IPS-18a (cell line): ENCODE measurements around the gene CSTPP1.

Experiments
- H3K27ac ChIP-seq: one replicate; pipeline ENCODE4 v1.5.1; 2013; ENCODE audit warnings: low read length
- H3K27me3 ChIP-seq: one replicate; pipeline ENCODE4 v1.6.1; 2013; ENCODE audit warnings: mild to moderate bottlenecking, low read length; ENCODE audit not compliant: control insufficient read depth, insufficient read depth
- H3K36me3 ChIP-seq: one replicate; pipeline ENCODE4 v1.6.1; 2013; ENCODE audit warnings: low read depth, low read length; ENCODE audit not compliant: control insufficient read depth
- H3K4me1 ChIP-seq: one replicate; pipeline ENCODE4 v1.6.1; 2013; ENCODE audit warnings: low read depth, low read length; ENCODE audit not compliant: control insufficient read depth
- H3K4me3 ChIP-seq: one replicate; pipeline ENCODE4 v1.5.1; 2013; ENCODE audit warnings: low read length
- H3K9ac ChIP-seq: one replicate; pipeline ENCODE4 v1.6.1; 2013; ENCODE audit warnings: mild to moderate bottlenecking, low read length, moderate library complexity
- H3K9me3 ChIP-seq: one replicate; pipeline ENCODE4 v1.6.1; 2013; ENCODE audit warnings: low read depth, low read length; ENCODE audit not compliant: control insufficient read depth

The CSTPP1 gene

DNA sequence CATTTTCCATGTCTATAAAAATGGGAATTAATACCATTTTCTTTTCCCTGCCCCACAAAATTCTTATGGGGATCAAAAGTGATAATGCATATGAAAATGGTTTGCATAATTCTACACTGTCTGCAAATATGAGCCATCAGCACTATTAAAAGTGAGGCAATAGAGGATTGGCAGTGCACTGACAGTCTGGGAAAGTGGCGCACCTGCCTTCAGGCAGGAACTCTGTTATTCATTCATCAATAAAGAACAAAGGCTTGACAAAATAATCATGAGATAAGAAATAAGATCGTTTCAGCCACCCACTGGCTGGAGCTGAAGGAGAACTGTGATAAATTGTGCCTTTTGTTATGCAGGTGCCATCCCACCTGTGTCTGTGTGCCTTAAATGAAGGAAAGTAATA, 190.7 kb downstream of the CSTPP1 start:
- H3K9ac ChIP-seq = no peak overlapping the region
- no peak overlapping the region for H3K27ac ChIP-seq
- no peaks in the 10 kb centered on the region for H3K36me3 ChIP-seq
- no peak overlapping the region for H3K4me3 ChIP-seq
- H3K4me1 ChIP-seq = peaks cover 17% of the 10 kb centered on the region
- no peaks in the 10 kb centered on the region for H3K9me3 ChIP-seq
- no peaks in the 10 kb centered on the region for H3K27me3 ChIP-seq

DNA sequence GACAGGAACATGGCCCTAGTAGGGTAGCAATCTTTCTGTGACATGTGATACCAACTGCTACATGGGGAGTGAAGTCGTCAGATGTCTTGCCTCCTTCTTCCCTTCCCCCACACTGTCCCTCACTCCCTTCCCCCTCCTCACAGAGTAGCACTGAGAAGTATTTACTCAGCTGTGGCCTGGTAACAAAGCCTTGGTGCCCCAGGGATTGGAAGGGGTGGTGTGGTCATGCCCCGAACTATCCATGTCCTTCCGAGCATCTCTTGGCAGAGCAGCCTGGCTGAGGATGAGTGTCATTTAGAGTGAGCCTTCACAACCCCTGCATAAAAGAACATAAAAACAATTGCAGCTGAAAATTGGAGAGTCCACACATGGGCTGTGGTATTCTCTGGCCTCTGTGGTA, 194.0 kb downstream of the CSTPP1 start:
- no peaks in the 10 kb centered on the region for H3K36me3 ChIP-seq
- peaks cover 12% of the 10 kb centered on the region for H3K4me1 ChIP-seq
- H3K9me3 ChIP-seq = no peaks in the 10 kb centered on the region
- H3K27me3 ChIP-seq = no peaks in the 10 kb centered on the region
- H3K9ac ChIP-seq = no peak overlapping the region
- no peak overlapping the region for H3K27ac ChIP-seq
- H3K4me3 ChIP-seq = no peak overlapping the region

DNA sequence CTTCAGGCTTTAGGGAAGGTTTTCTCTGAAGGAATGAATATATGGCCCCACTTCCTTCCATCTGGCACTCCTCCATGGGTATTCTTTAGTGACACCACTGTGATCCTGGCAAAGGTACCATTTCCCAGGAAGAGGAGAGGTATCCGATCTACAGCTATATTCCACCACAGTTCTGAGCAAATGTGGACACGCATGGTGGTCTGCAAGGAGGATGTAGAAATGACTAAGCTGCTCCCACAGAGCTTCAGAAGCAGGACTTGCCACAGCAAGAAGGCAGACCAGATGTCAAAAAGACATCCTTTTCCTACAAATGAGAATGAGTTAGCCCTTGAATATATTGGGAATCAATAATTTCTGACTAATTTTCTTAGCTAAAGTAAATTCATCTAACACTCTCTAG, 194.6 kb downstream of the CSTPP1 start:
- no peak overlapping the region for H3K27ac ChIP-seq

DNA sequence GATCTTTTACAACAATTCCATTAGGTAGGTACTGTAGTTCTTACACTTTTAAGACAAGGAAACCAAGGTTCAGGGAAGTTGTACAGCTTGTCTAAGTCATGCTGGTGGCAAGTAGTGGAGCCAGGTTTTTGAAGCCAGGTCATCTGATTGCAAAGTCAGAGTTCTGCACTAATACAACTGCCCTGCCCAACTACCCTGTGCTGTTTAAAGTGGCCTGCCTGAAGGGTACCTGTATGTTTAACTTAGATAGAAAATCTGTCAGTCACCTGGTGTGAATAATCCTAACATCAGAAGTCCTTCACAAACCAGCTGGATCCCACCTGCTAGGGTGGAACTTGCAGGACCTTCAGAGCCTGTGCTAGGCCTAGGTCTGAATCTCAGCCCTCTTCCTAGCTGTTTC, 195.9 kb downstream of the CSTPP1 start:
- Histone ChIP-seq H3K4me3 (no peak overlapping the region), H3K9me3 (no peaks in the 10 kb centered on the region), H3K36me3 (no peaks in the 10 kb centered on the region), H3K27ac (no peak overlapping the region), H3K27me3 (no peaks in the 10 kb centered on the region), H3K9ac (no peak overlapping the region), H3K4me1 (peaks cover 9% of the 10 kb centered on the region)

More for the DNA sequence above, 194.6 kb downstream of the CSTPP1 start:
- H3K9ac ChIP-seq = no peak overlapping the region
- H3K4me1 ChIP-seq = peaks cover 12% of the 10 kb centered on the region
- no peaks in the 10 kb centered on the region for H3K36me3 ChIP-seq
- H3K27me3 ChIP-seq = no peaks in the 10 kb centered on the region
- H3K4me3 ChIP-seq = no peak overlapping the region
- no peaks in the 10 kb centered on the region for H3K9me3 ChIP-seq

DNA sequence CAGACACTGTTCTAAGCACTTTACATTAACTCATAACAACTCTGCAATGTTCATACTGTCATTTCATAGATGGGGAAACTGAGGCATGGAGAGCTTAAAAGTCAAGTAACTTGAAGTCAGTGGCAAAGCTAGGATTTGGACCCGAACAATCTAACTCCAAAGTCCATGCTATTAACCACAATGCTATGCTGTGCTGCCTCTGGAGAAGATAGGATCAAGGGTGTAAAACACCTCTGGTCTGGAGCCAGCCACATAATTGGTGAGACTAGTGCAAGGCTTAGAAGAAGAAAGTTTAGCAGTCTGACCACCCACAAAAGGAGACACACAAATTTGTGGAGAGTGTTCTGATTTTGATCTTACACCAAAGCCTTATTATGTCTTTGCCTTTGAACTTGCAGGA, 196.4 kb downstream of the CSTPP1 start:
- Histone ChIP-seq H3K27me3 (no peaks in the 10 kb centered on the region), H3K27ac (no peak overlapping the region), H3K36me3 (no peaks in the 10 kb centered on the region), H3K9ac (no peak overlapping the region), H3K4me1 (peaks cover 9% of the 10 kb centered on the region), H3K9me3 (no peaks in the 10 kb centered on the region), H3K4me3 (no peak overlapping the region)

DNA sequence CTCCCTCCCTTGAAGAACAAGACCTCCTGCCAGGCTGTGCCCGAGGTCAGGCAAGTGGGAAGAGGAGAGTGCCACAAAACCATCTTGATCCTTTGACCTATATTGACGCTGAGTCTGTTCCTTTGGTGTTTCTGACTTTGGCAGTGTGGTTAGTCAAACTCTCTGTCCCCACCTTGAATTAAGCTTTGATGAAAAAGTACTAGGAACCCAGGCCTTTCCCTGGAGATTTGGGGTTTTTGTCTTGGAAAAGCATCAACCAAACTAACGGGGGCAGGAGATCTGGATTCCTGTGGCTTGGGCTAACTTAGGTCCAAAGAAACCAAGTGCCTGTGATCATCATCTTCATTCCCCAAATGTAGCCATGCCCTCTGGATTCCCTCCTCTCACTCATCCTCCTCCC, 199.8 kb downstream of the CSTPP1 start:
- Histone ChIP-seq H3K9ac (no peak overlapping the region), H3K27me3 (no peaks in the 10 kb centered on the region), H3K9me3 (no peaks in the 10 kb centered on the region), H3K4me1 (no peaks in the 10 kb centered on the region), H3K4me3 (no peak overlapping the region), H3K27ac (no peak overlapping the region), H3K36me3 (no peaks in the 10 kb centered on the region)

DNA sequence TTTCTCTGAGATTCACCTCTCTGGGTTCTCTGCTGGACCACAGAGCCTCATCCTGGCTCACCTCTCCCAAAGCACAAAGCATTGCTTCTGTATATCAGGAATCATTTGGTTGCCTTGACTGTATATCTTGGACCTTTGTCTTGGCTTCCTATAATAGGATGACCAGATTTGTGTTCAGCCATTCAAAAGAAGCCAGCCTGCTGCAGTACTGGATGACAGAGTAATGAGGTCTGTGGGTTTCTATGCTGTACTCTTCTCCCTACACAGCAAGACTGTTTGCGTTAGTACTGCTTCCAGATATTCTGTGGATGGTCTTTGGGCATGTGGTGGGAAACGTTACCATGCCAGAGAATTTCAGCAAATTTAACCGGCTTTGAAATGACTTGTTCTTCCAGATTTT, 200.4 kb downstream of the CSTPP1 start:
- H3K4me1 ChIP-seq = no peaks in the 10 kb centered on the region
- no peak overlapping the region for H3K27ac ChIP-seq
- H3K9me3 ChIP-seq = no peaks in the 10 kb centered on the region
- H3K9ac ChIP-seq = no peak overlapping the region
- no peaks in the 10 kb centered on the region for H3K27me3 ChIP-seq
- no peak overlapping the region for H3K4me3 ChIP-seq
- no peaks in the 10 kb centered on the region for H3K36me3 ChIP-seq

DNA sequence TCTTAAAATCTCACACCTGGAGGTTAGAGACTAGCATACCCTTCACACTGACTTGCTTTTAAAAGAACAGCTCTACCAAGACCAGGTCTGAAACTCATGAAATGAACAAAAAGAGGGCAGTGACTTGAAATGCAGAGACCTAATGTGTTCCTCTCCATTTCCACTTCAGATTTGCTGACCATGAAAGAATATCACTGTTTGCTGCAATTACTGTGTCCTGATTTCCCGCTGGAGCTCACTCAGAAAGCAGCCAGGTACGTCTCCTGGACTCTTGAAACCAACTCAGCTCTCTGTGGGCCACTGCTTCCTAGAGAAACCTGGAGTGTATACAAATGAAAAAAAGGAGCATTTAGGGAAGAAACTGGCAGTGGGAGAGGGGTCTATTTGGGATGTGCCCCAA, 200.9 kb downstream of the CSTPP1 start:
- H3K9me3 ChIP-seq = no peaks in the 10 kb centered on the region

DNA sequence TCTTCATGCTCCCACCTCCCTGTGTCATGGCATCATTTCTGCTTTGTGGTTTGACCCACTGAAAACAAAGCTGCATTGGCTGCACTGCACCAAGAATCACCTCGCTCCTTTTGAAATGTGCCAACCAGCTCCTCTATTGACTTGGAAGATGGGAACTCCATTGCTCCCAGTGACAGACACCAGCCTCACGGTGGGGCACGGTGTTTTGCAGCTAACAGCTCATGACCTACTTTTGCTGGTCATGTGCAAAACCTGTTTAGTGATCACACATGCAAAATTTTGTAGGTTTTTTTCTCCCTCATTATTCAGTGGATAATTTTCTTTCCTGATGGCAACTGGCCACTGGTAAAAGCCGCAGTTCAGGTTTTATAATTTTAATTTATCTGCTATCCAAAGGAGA, 203.3 kb downstream of the CSTPP1 start:
- Histone ChIP-seq H3K27ac (no peak overlapping the region), H3K27me3 (no peaks in the 10 kb centered on the region)

More for the DNA sequence above, 200.9 kb downstream of the CSTPP1 start:
- H3K4me3 ChIP-seq = no peak overlapping the region
- H3K27ac ChIP-seq = no peak overlapping the region
- H3K27me3 ChIP-seq = no peaks in the 10 kb centered on the region
- peaks cover 1% of the 10 kb centered on the region for H3K4me1 ChIP-seq
- no peak overlapping the region for H3K9ac ChIP-seq
- no peaks in the 10 kb centered on the region for H3K36me3 ChIP-seq

DNA sequence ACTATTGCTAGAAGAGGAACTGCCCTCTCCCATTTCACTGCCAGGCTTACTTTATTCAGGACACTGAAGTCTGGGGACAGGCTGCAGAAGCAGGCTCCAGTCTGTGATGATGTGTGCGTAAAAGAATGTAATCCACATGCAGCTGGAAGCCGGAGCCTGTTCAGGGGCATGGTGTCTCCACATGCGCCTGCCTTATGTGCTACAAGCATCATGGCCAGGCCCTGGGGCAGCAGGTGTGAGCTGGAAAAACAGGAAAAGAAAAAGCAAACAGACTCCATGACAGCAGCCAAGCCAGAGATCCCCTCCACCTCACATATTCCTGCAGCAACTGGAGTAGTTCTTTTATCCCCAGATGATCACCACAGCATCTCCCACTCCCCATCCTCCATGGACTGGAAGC, 206.8 kb downstream of the CSTPP1 start:
- H3K27ac ChIP-seq = no peak overlapping the region
- no peak overlapping the region for H3K4me3 ChIP-seq
- H3K36me3 ChIP-seq = no peaks in the 10 kb centered on the region
- no peak overlapping the region for H3K9ac ChIP-seq
- peaks cover 3% of the 10 kb centered on the region for H3K4me1 ChIP-seq
- no peaks in the 10 kb centered on the region for H3K9me3 ChIP-seq
- H3K27me3 ChIP-seq = no peaks in the 10 kb centered on the region

More for the DNA sequence above, 203.3 kb downstream of the CSTPP1 start:
- H3K36me3 ChIP-seq = no peaks in the 10 kb centered on the region
- H3K9me3 ChIP-seq = no peaks in the 10 kb centered on the region
- no peak overlapping the region for H3K4me3 ChIP-seq
- H3K9ac ChIP-seq = no peak overlapping the region
- peaks cover 3% of the 10 kb centered on the region for H3K4me1 ChIP-seq

DNA sequence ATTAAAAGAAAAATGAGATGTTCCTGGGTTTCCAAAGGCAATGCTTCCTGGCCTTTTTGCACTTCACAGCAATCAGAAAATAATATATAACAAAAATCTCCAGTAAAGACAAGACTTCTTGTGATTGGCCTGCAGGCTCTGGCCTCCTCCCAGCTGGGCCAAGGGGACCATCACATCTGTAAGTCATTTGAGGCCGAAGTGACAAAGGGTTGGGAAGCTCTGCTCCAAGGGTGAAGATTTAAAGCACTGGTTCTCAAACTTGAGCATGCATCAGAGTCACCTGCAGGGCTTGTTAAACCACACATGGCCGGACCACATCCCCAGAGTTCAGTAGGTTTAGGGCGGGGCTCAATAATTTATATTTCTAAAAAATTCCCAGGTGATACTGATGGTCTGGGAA, 208.0 kb downstream of the CSTPP1 start:
- no peak overlapping the region for H3K4me3 ChIP-seq
- no peaks in the 10 kb centered on the region for H3K36me3 ChIP-seq
- no peak overlapping the region for H3K9ac ChIP-seq
- peaks cover 3% of the 10 kb centered on the region for H3K4me1 ChIP-seq
- H3K9me3 ChIP-seq = no peaks in the 10 kb centered on the region
- H3K27me3 ChIP-seq = no peaks in the 10 kb centered on the region
- H3K27ac ChIP-seq = no peak overlapping the region

DNA sequence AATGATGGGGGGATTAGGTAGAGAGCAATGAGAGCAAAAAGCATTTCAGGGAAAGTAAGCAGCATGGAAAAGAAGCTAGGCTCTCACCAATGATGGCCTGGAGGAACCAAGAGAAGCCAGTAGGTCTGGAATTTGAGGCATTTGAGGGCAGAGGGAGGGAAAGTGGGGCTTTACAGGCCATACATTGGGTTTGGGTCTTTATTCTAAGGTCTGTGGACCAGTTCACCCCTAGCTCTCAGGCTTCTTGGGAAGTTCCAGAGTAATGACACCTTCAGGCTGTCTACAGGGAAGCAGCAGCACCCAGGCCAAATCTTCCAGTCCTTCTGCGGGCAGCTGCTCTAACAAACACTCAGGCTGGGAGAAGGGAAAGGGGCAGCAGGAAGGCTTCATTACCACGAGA, 210.7 kb downstream of the CSTPP1 start:
- no peaks in the 10 kb centered on the region for H3K36me3 ChIP-seq
- no peak overlapping the region for H3K9ac ChIP-seq
- peaks cover 3% of the 10 kb centered on the region for H3K4me1 ChIP-seq
- H3K9me3 ChIP-seq = no peaks in the 10 kb centered on the region
- H3K27ac ChIP-seq = no peak overlapping the region
- no peak overlapping the region for H3K4me3 ChIP-seq
- H3K27me3 ChIP-seq = no peaks in the 10 kb centered on the region
